Stimulated activated CD8-positive, alpha-beta memory T cell treated with anti-CD3 and anti-CD28 coated beads, Interleukin-2, amount 100 ng/mL, for 1 hour (primary cell): ENCODE results near the gene NACAD.
"Not testable (repeated sequence)": the region's sequence is repeated elsewhere in the genome, so short reads cannot be mapped to it uniquely, and the experiment has no call there.

Source experiments
- DNase-seq, 2 donors: peaks; one replicate each; pipeline ENCODE4 v3.0.0-alpha.2; 2020; ENCODE audit warnings: low read depth in 2 of 2

NACAD gene

DNA sequence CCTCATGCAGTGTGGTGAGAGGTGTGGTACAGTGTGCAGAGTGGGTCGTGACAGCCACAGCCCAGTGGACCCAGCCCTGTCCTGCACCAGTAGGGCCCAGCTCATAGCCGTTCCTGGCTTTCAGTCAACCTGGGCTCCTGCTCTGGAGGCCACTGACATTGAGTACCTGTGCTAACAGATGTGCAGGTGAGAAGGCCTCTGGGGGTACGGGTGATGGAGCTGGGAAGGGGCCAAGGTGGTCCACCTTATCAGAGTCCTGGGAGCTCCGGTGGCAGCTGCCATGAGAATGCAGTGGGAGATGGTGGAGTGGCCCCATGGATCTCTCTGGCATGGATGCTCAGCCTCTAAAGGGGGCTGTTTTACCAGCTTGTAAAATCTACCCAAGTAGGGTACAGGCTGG lies 28.8 kb upstream of the NACAD start:
- no peak for DNase-seq

- no peak for DNase-seq
Observed at GRCh38 chr7:45116048-45116447, 27.3 kb upstream of the NACAD start.

- no peak for DNase-seq
Observed at GRCh38 chr7:45114926-45115325, 26.2 kb upstream of the NACAD start.

DNA sequence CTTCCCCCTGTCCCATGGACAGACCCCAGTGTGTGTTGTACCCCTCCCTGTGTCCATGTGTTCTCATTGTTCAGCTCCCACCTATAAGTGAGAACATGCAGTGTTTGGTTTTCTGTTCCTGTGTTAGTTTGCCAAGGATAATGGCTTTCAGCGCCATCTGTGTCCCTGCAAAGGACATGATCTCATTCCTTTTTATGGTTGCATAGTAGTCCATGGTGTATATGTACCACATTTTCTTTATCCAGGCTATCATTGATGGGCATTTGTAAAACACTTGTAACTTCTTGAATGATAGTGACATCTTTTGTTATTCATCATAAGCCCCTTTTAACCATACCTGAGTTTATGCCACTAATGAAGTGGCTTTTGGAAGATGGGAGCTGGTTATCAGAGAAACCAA lies 25.5 kb upstream of the NACAD start:
- not testable (repeated sequence) for DNase-seq

DNA sequence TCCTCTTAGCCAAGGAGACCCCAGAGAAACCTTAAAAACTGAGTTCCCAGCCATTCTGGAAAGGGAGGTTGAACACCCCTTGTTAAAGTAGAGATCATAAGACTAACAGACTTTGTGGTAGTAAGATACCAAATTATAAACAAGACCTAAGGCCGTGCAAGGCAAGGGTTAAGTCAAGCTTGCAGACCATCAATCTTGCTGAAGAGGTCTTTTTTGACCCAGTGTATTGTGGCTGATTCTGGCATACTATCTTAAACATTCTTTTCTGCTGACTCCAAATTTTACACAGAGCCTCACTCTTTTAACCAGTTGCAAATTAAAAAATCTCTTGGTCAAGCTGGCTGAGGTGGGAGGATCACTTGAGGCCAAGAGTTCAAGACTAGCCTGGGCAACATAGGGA lies 23.9 kb upstream of the NACAD start:
- no peak for DNase-seq

DNA sequence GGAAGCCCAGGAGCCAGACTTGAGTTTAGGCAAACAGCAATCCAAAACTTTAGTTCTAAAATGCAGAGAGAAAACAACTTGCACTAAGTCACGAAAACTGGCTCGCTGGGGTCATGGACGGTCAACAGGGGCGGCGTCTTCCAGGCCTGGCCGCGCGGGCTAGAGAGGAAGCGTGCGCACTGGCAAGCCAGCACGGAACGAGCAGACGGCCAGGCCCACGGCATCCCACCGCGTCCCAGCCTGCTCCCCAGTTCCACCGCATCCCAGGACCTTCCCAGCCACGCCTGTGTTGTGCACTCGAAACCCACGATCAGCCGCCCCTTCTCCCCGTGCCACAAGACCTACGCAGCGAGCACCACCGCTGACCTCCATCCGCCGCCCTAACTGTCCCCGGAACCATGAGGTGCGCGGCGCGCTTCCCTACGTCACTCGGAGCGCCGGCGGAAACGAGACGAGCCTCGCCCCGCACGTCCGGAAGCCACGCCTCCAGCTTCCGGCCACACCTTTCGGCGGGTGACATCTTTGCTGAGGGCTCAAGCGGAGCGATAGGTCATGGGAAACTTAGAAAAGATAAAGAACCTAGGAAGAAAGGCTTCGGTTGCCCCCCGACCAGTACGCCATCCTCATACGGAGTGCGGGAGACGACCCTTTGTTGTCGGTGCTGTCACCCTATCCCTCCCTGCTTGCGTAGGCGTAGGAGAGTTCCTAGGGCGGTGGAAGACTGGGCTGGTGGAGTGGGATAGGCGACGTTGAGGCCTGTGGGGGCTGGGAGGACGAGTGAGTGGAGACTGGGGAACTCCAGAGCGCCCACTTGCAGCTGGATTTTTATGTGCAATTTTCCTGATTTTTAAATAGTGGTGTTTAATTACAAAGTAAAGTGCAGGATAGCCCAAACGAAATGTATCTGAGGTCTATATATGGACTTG lies 22.8 kb upstream of the NACAD start, which contains the start of gene TBRG4:
Gene TBRG4, minus strand, starts transcription at position 400 of the 926 bp plus-strand sequence. CDS start 2,460 bp downstream, outside the sequence.
- peak; percentile 85 to 87 for DNase-seq

DNA sequence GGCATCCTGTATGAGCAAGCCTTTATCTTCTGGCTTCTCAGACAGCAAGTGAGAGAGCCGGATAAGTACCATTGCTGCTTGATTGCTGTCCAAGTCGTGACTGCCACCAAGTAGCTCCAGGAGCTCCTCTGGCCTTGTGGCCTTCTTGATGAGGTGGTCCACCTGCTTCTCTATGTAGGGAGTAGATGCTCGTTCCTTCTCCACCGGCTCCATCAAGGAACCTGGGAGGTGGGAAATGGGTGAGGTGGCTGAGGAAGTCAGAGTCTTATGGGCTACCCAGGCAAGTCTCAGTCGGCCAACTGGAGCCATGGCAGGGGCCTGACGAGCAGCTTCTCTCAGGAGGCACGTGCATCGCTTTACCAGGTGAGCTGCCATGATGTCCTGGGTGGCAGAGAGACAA lies 20.1 kb upstream of the NACAD start:
- no peak for DNase-seq

DNA sequence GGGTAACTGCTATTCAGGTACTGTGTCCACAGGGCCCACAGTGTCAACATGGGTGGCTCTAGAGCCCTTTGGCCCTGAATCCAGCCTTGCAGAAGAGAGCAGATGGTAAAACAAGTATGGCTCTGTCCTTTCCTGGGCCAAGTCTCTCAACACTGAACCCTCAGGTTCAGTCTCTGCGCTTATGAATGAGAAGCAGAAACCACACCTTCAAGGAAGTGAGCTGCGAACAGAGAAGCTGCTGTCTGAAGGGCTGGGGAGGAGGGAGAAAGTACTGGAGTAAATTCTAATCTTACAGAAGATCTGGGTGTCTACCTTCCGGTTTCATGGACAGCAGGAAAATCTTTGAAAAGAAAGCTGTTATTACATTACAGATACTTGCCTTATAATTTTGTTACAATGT lies 18.6 kb upstream of the NACAD start:
- no peak for DNase-seq

DNA sequence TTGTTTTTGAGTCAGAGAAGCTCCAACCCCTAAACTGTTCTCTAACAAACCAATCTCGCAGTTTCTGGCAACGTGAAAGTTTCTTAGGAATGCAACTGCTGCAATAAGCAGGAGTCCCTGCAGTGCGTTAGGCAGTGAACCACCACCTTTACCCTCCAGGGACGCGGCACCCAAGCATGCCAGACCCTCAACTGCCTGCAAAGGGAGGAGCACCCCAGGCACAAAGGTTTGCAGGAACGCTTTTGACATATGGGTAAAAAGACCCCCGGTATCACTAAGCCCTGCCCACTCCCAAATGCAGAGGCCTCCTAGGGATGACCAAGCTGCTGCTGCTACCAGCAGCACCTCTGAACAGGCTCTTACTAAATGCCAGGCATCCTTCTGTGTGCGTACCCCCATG lies 18.1 kb upstream of the NACAD start:
- DNase-seq = no peak

DNA sequence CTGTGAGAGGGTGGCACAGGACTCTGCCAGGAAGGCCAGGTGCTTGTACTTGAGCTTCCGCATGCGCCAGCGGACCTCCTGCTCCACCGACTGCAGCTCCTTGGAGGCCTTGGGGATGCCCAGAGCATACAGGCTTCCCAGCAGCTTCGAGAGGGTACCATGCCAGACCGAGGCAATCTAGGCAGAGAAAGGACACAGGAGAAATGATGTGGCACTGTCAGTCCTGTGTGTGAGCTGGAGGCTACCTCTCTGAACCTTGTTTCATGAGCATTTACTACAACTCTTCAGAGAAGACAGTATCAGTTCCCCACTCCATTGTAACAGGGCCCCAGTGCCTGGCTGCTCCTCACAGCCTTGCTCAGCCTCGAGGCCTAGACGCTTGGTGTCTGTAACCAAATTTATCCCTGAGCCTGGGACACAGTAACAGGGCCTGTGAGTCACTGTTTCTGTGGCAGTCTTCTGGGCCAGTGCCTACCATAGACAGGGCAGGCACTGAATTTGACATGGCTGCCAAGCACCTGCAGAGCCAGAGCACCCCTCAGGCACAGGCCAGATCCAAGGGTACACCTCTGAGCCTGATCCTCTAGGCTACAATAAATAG lies 16.9 kb upstream of the NACAD start:
- no peak for DNase-seq

- DNase-seq = no peak
Observed at GRCh38 chr7:45104844-45105587, 16.2 kb upstream of the NACAD start.

- DNase-seq = no peak
Observed at GRCh38 chr7:45103958-45104843, 15.4 kb upstream of the NACAD start.

- no peak for DNase-seq
Observed at GRCh38 chr7:45102785-45103712, 14.3 kb upstream of the NACAD start.

- DNase-seq = no peak
Observed at GRCh38 chr7:45101748-45102147, 13.0 kb upstream of the NACAD start.

DNA sequence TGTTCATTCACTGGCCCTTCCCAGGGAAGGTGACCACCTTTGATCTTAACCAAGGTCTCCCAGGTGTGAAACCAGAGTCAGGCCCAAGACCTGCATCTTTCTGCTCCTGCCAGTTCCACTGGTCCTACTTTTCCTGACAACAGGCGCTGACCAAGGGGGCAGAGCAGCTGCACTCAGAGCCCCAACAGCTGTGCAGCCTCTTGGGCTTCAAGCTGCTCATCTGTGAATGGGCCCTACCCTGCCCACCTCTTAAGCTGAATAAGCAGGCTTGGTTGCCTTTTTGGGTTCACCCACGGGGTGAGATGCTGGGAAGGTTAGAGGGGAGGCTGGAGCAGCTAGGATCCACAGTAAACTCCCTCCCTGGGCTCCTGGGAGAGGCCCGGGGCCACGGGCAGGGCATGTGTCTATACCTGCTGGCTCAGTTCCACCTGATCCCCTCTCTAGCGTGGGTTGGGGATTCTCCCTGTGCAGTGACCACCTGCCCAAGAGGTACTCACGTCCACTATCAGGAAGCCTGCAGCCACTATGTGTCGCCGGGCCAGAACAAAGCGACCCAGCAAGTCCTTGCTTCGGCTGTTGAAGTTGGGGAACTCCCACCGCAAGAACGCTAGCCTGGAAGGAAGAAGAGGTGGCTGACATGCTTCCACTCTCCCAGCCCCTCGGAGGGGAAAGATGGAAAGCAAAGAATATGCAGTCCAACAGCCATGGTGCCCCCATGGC lies 12.2 kb upstream of the NACAD start:
- no peak for DNase-seq

- DNase-seq = no peak
Observed at GRCh38 chr7:45099891-45100760, 11.4 kb upstream of the NACAD start.

DNA sequence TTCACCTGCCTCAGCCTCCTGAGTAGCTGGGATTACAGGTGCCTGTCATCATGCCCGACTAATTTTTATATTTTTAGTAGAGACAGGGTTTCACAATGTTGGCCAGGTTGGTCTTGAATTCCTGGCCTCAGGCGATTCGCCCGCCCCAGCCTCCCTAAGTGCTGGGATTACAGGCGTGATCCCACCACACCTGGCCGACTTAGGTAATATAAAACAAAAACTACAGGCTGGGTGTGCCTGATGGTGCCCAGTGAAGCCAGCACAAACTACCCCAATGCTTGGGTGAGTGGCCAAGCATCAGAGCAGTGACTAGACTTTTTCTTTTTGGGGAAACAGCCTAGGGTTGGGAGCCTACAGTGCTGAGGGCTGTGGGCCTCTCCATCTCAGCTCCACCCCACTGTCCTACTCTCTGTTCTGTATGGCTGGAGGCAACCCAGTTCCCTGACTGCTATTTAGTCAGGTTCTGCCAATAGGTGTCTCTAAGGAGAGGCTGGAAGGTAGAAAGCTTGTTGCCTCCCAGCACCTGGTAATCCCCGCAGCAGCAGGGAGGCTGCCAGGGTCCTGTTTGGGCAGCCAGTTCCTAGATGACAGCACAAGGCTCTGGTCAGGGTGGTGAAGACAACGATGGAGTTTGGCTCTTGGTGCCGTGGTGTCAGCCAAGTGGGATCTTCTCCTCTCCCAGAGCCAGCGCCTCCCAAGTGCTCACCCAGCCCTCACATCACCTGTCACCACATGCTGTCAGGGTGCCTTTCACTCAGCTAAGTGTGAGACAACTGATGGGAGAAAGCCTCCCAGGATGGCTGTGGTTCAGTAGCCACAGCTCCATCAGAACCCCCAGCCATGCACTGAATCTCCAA lies 10.4 kb upstream of the NACAD start:
- DNase-seq = no peak

DNA sequence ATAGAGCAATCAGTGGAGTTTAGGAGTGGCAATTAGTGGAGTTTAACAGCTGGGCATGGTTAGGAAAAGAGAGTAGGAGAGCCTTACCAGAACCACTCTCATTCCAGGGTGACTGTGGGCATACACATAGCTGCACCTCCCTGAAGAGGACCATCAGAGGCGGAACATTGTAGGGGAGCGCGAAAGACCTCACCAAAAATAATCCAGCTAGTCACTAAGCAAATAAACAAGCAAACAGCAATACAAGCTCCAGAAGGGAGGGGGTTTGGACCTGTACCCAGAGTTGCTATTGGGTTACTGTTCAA lies 4.1 kb upstream of the NACAD start:
- DNase-seq = no peak
